ENCODE measurements around the gene PPP1R14B.

- TF ChIP-seq FOXA1 (IDR thresholded peaks at IDR 0.05): no peak
- TF ChIP-seq REST (IDR thresholded peaks at IDR 0.05): no peak
- TF ChIP-seq CTCF (IDR thresholded peaks at IDR 0.05; ENCODE audit: low read depth, low read length, missing input control): no peak
- TF ChIP-seq SP1 (IDR thresholded peaks at IDR 0.05): no peak
- no peak for TF ChIP-seq JUND (IDR thresholded peaks at IDR 0.05)
- no peak for TF ChIP-seq MAX (IDR thresholded peaks at IDR 0.05)
- no peak for TF ChIP-seq EGR1 (IDR thresholded peaks at IDR 0.05; ENCODE audit: low read depth in 2 of 2)
- TF ChIP-seq GABPA (IDR thresholded peaks at IDR 0.05 in 1 of 2, conservative IDR thresholded peaks at IDR 0.05 in 1 of 2): no peak
- no peak for TF ChIP-seq RXRA (IDR thresholded peaks at IDR 0.05)
Measured at GRCh38 chr11:64229744-64230170, 17.0 kb downstream of the PPP1R14B start.
